Measurements from ENCODE around the gene EIF4E1B. TPM values are rescaled to one million over a fixed set of nuclear protein-coding genes. Genes with fewer than 3 reads are reported as not detected.

The EIF4E1B gene
- total RNA-seq, 4 donors from 2014 or later: not detected

DNA sequence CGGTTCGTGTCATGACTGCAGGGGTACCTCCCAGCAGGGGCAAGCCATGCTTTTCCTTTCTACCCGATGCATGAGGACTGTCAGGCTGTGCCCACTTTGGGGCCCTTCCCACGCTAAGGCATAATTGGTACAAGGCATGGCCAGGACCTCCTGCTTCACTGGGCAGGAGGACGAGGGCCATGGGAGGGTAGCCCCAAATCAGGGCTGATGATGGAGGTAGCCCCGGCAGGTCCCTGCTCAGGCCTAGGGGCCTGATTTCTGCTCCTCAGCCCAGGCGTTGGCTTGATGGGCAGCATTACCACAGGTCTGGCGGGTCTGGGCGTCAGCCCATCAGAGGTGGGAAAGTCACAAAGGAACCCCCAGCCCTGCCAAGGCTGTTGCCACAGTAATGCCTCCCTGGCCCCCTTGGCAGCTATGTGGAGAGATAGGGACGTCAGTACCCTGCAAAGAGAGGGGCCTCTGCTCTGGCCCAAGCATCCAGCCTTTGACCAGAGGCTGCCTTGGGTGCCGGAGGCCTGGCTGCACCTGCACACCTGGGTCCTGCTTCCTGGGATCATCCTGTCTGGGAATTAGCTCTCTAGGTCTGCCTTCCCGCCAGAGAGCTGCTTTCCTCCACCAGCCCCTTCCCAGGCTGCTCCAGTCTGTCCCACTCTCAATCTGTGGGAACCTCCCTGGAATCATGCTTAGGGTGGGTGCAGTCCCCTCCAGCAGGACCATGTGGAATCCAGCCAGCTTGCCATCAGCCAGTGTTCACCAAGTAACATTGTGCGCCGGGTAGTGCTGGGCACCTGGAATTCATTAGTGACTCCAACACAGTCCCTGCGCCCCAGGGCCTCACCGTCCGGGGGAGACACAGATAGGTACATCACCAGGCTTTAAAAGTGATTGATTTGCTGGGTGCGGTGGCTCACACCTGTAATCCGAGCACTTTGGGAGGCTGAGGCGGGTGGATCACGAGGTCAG lies 32.2 kb downstream of the EIF4E1B start:
- TF ChIP-seq, protein P1, sequence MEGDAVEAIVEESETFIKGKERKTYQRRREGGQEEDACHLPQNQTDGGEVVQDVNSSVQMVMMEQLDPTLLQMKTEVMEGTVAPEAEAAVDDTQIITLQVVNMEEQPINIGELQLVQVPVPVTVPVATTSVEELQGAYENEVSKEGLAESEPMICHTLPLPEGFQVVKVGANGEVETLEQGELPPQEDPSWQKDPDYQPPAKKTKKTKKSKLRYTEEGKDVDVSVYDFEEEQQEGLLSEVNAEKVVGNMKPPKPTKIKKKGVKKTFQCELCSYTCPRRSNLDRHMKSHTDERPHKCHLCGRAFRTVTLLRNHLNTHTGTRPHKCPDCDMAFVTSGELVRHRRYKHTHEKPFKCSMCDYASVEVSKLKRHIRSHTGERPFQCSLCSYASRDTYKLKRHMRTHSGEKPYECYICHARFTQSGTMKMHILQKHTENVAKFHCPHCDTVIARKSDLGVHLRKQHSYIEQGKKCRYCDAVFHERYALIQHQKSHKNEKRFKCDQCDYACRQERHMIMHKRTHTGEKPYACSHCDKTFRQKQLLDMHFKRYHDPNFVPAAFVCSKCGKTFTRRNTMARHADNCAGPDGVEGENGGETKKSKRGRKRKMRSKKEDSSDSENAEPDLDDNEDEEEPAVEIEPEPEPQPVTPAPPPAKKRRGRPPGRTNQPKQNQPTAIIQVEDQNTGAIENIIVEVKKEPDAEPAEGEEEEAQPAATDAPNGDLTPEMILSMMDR (IDR thresholded peaks at IDR 0.05; ENCODE audit: low read depth): no peak

DNA sequence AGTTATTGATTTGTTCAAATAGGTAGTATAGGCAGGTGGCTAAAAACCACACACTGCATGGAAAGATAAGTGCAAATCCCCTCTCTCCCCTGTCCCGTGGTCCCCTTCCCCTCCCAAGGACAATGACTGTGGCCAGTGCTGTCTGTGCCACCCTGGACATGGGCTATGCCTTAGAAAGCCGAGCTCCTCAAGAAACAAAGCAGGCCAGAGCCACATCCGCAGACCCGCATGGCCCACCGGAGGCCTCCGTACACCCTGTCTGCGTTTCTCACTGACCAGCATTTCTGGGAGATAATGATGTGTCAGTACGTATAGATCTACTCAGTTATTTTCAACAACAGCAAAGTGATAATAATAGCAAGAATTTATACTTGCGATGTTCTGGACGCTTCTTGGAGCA lies 33.1 kb downstream of the EIF4E1B start:
- TF ChIP-seq, protein P1 (IDR thresholded peaks at IDR 0.05; ENCODE audit: low read depth): no peak

GRCh38 chr5:176664479-176664878 lies 34.0 kb downstream of the EIF4E1B start:
- TF ChIP-seq, protein P1 (IDR thresholded peaks at IDR 0.05; ENCODE audit: low read depth): no peak

DNA sequence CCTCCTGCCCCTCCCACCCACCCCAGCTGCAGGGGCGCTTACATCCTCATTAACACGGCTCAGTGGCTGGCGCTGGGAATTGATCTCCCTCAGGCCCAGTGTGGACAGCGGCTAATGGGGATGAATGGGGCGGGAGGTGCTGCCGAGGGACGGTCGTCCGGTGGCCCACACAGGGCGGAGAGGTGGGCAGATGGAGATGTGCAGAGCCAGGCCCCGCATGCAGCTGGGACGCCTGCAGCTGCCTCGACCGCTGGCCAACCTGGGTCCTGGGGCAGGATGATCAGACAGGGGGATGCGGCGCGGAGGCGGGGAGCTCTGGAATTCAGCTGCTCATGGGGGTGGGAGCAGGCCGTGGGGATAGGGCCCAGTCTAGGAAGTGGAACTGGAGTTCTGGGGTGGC lies 34.4 kb downstream of the EIF4E1B start:
- TF ChIP-seq, protein P1 (IDR thresholded peaks at IDR 0.05; ENCODE audit: low read depth): no peak

- TF ChIP-seq, protein P1 (IDR thresholded peaks at IDR 0.05; ENCODE audit: low read depth): no peak
These were observed 35.0 kb downstream of the EIF4E1B start for GRCh38 chr5:176665517-176665916.

- TF ChIP-seq, protein P1 (IDR thresholded peaks at IDR 0.05; ENCODE audit: low read depth): no peak
These were observed 37.2 kb downstream of the EIF4E1B start for GRCh38 chr5:176667637-176668036.

- TF ChIP-seq, protein P1 (IDR thresholded peaks at IDR 0.05; ENCODE audit: low read depth): no peak
These were observed 40.0 kb downstream of the EIF4E1B start for GRCh38 chr5:176670449-176670848.
